Spleen (tissue), 11 donors: ENCODE data around the gene TPRG1. TPM values are rescaled to one million over a fixed set of nuclear protein-coding genes. Genes with fewer than 3 reads are reported as not detected.

ENCODE experiments used
- DNase-seq: peaks from one replicate; pipeline ENCODE4 v3.0.0-alpha.2; 2020
- H3K27ac ChIP-seq, 8 donors: fragments of 200-600 bp; sonication (generic) in 7 of 8; 1 replicate in 4 of 8; 2 replicates in 4 of 8; pipeline versions ENCODE4 v1.5.0 to v1.8.0; 2016 to 2021; ENCODE audit warnings: inconsistent platforms in 4 of 8, mild to moderate bottlenecking in 4 of 8, moderate library complexity in 1 of 8
- H3K27me3 ChIP-seq, 7 donors: fragments of 200-600 bp; sonication (generic) in 6 of 7; replicated peaks in 1 of 7; 1 replicate in 4 of 7; 2 replicates in 3 of 7; pipeline versions ENCODE4 v1.5.0 to v1.8.0; 2016 to 2021; ENCODE audit warnings: inconsistent platforms in 3 of 7, mild to moderate bottlenecking in 1 of 7
- H3K36me3 ChIP-seq, 6 donors: fragments of 200-600 bp; sonication (generic) in 5 of 6; 1 replicate in 4 of 6; 2 replicates in 2 of 6; pipeline versions ENCODE4 v1.5.0 to v1.8.0; 2016 to 2021; ENCODE audit warnings: inconsistent platforms in 2 of 6
- H3K4me1 ChIP-seq, 6 donors: fragments of 200-600 bp; sonication (generic) in 5 of 6; 1 replicate in 3 of 6; 2 replicates in 3 of 6; pipeline versions ENCODE4 v1.5.0 to v1.8.0; 2016 to 2021; ENCODE audit warnings: inconsistent platforms in 3 of 6
- H3K4me3 ChIP-seq, 8 donors: fragments of 200-600 bp; sonication (generic) in 7 of 8; 1 replicate in 4 of 8; 2 replicates in 4 of 8; pipeline versions ENCODE4 v1.5.0 to v1.8.0; 2016 to 2021; ENCODE audit warnings: inconsistent platforms in 4 of 8, mild to moderate bottlenecking in 4 of 8, moderate library complexity in 2 of 8
- H3K9me3 ChIP-seq, 8 donors: fragments of 200-600 bp; sonication (generic) in 7 of 8; 1 replicate in 4 of 8; 2 replicates in 4 of 8; pipeline versions ENCODE4 v1.5.0 to v1.8.0; 2016 to 2021; ENCODE audit warnings: inconsistent platforms in 4 of 8
- POLR2A ChIP-seq, 3 donors: fragments of 450-650 bp; IDR thresholded peaks; one replicate each; pipeline ENCODE4 v1.5.1; 2017; ENCODE audit warnings: antibody characterized with exemption in 3 of 3, mild to moderate bottlenecking in 1 of 3
- POLR2AphosphoS5 ChIP-seq, 3 donors: sonication (generic); formaldehyde crosslinking; IDR thresholded peaks; one replicate each; pipeline ENCODE4 v1.5.1; 2017; ENCODE audit warnings: antibody characterized with exemption in 3 of 3
- WGBS, 5 donors: extraction: QIAGEN DNeasy Blood & Tissue Kit in 3 of 5; methylation state at CpG; one replicate each; pipeline versions ENCODE4 v1.1.5 to v1.1.7; 2013 to 2018; 5-methylcytosine and 5-hydroxymethylcytosine counted together
- intact Hi-C: fragments of 100-400 bp; cut with DNase I; formaldehyde crosslinking; loops from one replicate; pipeline ENCODE4 v1.15.0; 2023; ENCODE audit warnings: low total_unique reads
- polyA plus RNA-seq, 3 donors: library from polyadenylated mRNA; stranded (reverse); fragments of 200-250 nt; gene quantifications; one replicate each; pipeline ENCODE4 v1.2.1, GENCODE V29; 2013
- total RNA-seq, 7 donors: library from RNA; depleted of rRNA in 3 of 7; stranded (reverse); fragments of >200 nt in 3 of 7; fragmentation: NEBNext Ultra II Directional in 4 of 7; extraction: Animal tissue kit (Norgen Biotek cat#: 25700) in 4 of 7; gene quantifications; one replicate each; pipeline versions ENCODE4 v1.1.0 to v1.2.1, GENCODE V29; 2016 to 2021
- TF ChIP-seq, protein P1 (sequence below), 11 experiments: fragments of 200-600 bp in 7 of 11; fragments of 450-650 bp in 4 of 11; sonication (generic) in 4 of 11; IDR thresholded peaks in 8 of 11; conservative IDR thresholded peaks in 3 of 11; 1 replicate in 7 of 11; 2 replicates in 4 of 11; pipeline versions ENCODE4 v1.4.0 to v1.8.0; 2016 to 2021; ENCODE audit warnings: antibody characterized with exemption in 11 of 11, inconsistent platforms in 4 of 11, mild to moderate bottlenecking in 1 of 11
- donor health status: healthy with polysubstance abuse.
- donor health status: DM: no; HTN: no; CAD: no; lungs with moderate emphysema.
- donor health status: DM: no; HTN: no; CAD: no.
- donor health status: Bipolar disorder and iron deficiency.
- donor health status: healthy.
- donor health status: DM: no; HTN: no; CAD: no.
- donor health status: DM: yes; HTN: yes; CAD: no.

The TPRG1 gene
- total and polyA plus RNA-seq, 10 donors: 0.29 to 11.7 (median 4.6) TPM

DNA sequence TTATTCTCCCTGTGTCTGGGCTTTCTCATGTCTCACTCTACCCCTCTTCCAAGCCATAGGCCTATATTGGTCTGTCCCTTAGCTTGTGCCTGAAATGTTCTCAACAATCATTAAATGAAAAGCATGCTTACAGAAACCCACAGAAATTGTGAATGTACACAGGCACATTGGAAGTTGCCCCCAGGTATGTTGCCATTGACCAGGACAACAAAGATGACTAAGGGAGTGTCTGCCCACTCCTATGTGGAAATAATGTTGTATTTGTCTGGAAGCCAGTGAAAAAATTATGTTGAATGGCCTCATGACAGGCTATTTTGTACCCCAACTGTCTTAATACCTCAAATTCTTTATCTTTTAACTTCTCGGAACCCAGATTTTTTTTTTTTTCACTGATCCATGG, 102.0 kb downstream of the TPRG1 start:
- intact Hi-C loops: no loop called here
- Histone ChIP-seq H3K27ac (no peak overlapping the region), H3K36me3 (no peaks in the 10 kb centered on the region), H3K27me3 (no peaks in the 10 kb centered on the region), H3K9me3 (no peaks in the 10 kb centered on the region), H3K4me3 (no peak overlapping the region), H3K4me1 (peaks cover 0 to 20% (median 7%) of the 10 kb centered on the region in 6 donors)
- TF ChIP-seq POLR2A (IDR thresholded peaks at IDR 0.05): no peak
- TF ChIP-seq, protein P1, sequence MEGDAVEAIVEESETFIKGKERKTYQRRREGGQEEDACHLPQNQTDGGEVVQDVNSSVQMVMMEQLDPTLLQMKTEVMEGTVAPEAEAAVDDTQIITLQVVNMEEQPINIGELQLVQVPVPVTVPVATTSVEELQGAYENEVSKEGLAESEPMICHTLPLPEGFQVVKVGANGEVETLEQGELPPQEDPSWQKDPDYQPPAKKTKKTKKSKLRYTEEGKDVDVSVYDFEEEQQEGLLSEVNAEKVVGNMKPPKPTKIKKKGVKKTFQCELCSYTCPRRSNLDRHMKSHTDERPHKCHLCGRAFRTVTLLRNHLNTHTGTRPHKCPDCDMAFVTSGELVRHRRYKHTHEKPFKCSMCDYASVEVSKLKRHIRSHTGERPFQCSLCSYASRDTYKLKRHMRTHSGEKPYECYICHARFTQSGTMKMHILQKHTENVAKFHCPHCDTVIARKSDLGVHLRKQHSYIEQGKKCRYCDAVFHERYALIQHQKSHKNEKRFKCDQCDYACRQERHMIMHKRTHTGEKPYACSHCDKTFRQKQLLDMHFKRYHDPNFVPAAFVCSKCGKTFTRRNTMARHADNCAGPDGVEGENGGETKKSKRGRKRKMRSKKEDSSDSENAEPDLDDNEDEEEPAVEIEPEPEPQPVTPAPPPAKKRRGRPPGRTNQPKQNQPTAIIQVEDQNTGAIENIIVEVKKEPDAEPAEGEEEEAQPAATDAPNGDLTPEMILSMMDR (IDR thresholded peaks at IDR 0.05 in 8 of 11, conservative IDR thresholded peaks at IDR 0.05 in 3 of 11): no peak
- no peak for TF ChIP-seq POLR2AphosphoS5 (IDR thresholded peaks at IDR 0.05)
- WGBS, 5 donors: 79 to 94% (median 83%) methylated on average over 1 of the region's 1 CpG
- DNase-seq: no peak

DNA sequence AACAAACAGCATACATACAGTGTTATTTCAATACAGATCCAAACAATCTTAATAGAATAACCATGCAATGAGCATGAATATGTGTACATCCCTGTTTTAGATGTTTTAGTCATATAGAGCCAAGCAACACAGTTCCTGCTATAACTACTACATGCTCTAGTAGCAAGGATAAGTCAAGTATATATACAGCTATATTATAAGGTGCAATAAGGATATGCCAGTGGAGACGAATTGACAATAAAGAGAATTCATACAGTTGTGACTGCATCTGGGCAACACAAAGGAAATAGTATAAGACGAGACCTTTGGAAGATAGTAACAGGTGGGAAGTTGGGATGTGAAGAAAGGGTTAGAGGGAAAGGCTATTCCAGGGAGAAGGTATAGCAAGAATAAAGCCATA, 103.4 kb downstream of the TPRG1 start:
- intact Hi-C loops: no loop called here
- no peak for DNase-seq
- Histone ChIP-seq H3K36me3 (no peaks in the 10 kb centered on the region), H3K4me3 (no peak overlapping the region), H3K4me1 (peaks cover 0 to 20% (median 7%) of the 10 kb centered on the region in 6 donors), H3K27me3 (no peaks in the 10 kb centered on the region), H3K9me3 (no peaks in the 10 kb centered on the region), H3K27ac (no peak overlapping the region)
- TF ChIP-seq POLR2AphosphoS5 (IDR thresholded peaks at IDR 0.05) (no peak), POLR2A (IDR thresholded peaks at IDR 0.05) (no peak)
- TF ChIP-seq, protein P1 (IDR thresholded peaks at IDR 0.05 in 8 of 11, conservative IDR thresholded peaks at IDR 0.05 in 3 of 11): no peak
- 81 to 93% (median 87%) methylated on average over 2 of the region's 2 CpGs for WGBS, 5 donors

DNA sequence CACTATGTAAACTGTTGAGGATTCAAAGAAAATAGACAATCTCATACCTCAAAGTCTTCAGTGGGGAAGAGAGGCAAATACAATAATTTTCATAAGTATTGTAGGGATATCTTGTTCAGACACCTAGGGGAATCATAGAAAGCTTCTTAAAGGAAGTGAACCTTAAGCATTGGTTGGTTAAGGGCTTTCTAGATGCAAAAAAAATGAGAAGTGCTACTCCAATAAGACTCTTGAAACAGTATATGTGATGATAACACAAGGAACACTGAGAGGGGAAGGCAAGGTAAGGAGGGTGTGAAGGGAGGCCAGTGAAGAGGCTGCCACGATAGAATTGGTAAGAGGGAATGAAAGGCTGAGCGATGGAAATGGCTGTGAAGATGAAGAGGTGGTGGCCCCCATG, 104.1 kb downstream of the TPRG1 start:
- TF ChIP-seq, protein P1 (IDR thresholded peaks at IDR 0.05 in 8 of 11, conservative IDR thresholded peaks at IDR 0.05 in 3 of 11): no peak
- TF ChIP-seq POLR2AphosphoS5 (IDR thresholded peaks at IDR 0.05) (no peak), POLR2A (IDR thresholded peaks at IDR 0.05) (no peak)
- H3K27ac ChIP-seq: no peak overlapping the region
- H3K36me3 ChIP-seq: no peaks in the 10 kb centered on the region
- intact Hi-C loops: no loop called here
- peaks cover 0 to 20% (median 7%) of the 10 kb centered on the region in 6 donors for H3K4me1 ChIP-seq
- no peaks in the 10 kb centered on the region for H3K9me3 ChIP-seq
- no peaks in the 10 kb centered on the region for H3K27me3 ChIP-seq
- WGBS, 5 donors: 83 to 93% (median 90%) methylated on average over 2 of the region's 2 CpGs
- DNase-seq: no peak
- H3K4me3 ChIP-seq: no peak overlapping the region

DNA sequence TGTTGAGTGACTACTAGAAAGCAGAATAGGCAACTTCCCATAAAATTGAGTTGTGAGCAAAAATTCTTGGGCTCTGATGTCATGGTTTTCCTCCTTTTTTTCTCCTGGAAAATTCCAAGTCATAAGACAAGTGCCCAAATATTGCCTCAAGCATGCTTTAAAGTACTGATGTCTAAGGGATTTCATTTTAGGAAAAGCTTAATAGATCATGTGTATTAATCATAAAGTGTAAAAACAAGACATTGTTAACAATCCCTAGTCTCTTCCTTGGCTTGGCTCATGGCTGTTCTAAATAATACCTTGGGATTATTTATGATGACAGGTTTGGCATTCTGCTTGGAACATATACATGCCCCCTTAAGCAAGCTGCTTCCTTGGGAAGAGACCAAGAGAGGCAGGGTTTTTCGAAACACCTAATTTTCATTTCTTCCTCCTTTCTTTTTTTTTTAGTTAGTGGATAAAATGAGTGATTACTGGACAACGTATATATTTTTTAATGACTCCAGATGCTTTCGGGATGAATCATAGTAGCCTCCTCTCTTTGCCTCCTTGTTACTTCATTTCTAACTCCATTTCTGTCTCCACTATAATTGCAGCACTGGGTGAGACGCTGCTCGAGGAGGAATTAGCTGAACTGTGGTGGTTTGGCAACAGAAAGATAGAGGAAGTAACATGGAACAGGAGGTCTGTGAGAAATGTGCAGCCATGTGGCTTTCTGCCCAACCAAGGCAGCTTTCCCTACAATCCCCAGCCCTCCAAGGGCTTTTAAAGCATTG, 104.9 kb downstream of the TPRG1 start:
- no peaks in the 10 kb centered on the region for H3K27me3 ChIP-seq
- no peak for TF ChIP-seq POLR2A (IDR thresholded peaks at IDR 0.05)
- TF ChIP-seq, protein P1 (IDR thresholded peaks at IDR 0.05 in 8 of 11, conservative IDR thresholded peaks at IDR 0.05 in 3 of 11): no peak
- TF ChIP-seq POLR2AphosphoS5 (IDR thresholded peaks at IDR 0.05): no peak
- intact Hi-C loops: no loop called here
- 26 to 38% (median 27%) methylated on average over 5 of the region's 5 CpGs for WGBS, 5 donors
- no peak for DNase-seq
- no peaks in the 10 kb centered on the region for H3K36me3 ChIP-seq
- no peak overlapping the region for H3K4me3 ChIP-seq
- no peaks in the 10 kb centered on the region for H3K9me3 ChIP-seq
- peaks cover 0 to 20% (median 7%) of the 10 kb centered on the region in 6 donors for H3K4me1 ChIP-seq
- H3K27ac ChIP-seq: no peak overlapping the region
